Fibroblast of upper back skin (primary cell): ENCODE data around the gene USP20.
"Not testable (repeated sequence)": the region's sequence is repeated elsewhere in the genome, so short reads cannot be mapped to it uniquely, and the experiment has no call there.

Experiments used
- DNase-seq: peaks from one replicate; pipeline ENCODE4 v3.0.0-alpha.2; 2013

USP20 gene

DNA sequence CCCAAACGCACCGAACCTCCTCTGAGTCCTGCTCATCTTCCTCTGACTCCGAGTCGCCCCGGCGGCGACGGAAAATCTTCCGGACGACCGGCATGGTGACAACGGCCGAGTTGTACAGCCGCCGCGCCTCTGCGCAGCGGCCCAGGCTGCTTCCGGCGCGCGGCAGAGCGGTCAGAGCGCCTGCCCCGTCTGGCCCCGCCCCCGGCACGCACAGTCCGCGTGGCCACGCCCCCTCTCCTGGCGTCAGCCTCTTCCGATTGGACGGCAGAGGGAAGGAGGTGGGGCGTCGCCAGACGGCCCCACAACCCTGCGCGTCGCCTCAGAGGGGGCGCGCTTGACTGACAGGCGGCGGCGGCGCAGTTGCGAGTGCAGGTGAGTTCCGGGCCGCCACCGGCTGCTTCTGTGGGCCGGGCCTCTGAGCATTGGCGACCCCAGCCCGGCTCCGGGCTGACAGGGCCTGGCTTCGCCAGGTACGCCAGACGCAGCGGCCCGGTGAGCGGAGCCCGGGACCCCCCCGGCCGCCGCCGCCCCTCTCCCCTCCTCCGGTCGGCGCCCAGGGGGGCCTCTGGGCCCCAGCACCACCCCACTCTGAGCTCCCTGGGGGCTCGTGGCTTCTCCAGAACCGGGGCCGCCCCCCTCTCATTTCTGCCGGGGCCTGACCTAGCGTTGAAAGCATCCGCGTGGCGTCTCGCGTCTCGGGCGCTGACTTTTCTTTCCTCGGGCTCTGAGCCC lies at the start of gene USP20, which contains the start of gene C9orf78:
Gene USP20 (plus strand): TSS at position 331 of the 732 bp plus-strand sequence. CDS start 17,098 bp downstream, outside the sequence.
Gene C9orf78 (minus strand): TSS at position 148 of the 732 bp plus-strand sequence. CDS start 54 bp downstream, at position 94.
- peak; percentile 94 for DNase-seq

DNA sequence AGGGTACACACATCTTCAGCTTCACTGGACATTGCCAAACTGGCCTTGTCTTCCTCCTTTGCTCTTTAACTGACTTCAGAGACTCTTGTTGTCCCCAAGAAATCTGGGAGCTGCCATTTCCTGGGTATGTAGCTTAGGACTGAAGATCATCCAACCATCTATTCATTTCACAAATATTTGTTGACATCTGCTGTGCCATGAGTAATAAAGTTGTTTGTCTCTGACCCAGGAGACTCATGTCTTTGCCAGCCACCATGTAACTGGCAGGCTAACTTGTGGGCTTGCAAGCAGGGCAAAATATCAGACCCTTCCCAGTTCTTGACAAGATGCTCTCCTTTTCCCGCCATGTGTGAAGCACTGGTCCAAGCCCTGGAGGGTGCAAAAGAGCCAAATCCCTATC lies 49.4 kb upstream of the USP20 start:
- DNase-seq = no peak

DNA sequence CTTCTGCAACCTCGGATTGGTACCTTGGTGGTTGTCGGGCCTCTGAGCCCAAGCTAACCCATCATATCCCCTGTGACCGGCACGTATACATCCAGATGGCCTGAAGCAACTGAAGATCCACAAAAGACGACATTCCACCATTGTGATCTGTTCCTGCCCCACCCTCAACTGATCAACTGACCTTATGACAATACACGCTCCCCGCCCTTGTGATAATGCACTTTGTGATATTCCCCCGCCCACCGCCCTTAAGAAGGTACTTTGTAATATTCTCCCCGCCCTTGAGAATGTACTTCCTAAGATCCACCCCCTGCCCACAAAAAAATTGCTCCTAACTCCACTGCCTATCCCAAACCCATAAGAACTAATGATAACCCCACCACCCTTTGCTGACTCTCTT lies 48.8 kb upstream of the USP20 start:
- no peak for DNase-seq

DNA sequence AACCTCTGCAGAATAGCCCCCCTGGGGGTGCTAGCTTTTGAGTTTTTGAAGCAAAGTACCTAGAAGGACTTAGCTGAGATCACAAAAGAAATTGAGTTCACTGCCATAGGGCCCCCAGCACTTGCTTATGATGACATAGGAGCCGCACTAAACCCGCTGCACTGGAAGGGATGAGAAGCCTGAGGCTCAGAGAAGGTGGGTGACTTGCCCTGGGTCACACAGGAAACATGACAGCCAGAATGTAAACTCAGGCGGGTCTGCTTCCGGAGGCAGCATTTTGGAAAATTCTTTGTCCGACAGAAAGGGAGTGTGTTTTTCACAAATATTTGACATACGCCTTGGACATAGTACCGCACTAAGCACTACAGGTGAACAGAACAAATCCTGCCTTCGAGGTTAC lies 40.7 kb upstream of the USP20 start:
- DNase-seq = no peak

DNA sequence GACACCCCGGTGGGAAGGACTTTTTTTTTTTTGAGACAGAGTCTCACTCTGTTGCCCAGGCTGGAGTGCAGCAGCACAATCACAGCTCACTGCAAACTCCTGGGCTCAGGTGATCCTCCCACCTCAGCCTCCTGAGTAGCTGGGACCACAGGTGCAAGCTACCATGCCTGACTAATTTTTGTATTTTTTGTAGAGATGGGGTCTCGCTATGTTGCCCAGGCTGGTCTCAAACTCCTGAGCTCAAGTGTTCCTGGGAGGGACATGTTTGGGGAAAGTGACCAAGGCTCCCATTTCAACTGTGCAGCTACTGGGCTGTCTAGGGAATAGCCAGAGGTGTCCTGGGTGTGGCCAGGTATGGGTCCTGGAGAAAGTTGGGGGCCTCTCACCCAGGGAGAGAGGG lies 39.2 kb upstream of the USP20 start:
- not testable (repeated sequence) for DNase-seq

DNA sequence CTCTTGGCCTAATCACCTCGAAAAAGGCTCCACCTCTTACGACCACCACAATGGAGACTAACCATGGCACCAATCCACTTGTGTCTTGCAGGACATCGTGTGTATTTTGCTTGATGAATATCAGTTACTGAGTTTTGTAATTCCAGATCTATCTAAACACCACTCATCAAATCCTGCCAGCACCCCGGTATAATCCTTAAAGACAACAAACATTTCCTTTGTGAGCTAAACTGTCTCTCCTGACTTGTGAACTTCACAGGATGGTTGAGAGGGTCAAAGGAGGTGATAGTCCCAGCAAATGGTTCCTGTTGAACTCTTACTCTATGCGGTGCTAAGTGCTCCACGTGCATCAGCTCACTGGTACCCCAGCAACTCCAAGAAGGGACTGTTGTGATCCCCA lies 36.3 kb upstream of the USP20 start:
- no peak for DNase-seq

DNA sequence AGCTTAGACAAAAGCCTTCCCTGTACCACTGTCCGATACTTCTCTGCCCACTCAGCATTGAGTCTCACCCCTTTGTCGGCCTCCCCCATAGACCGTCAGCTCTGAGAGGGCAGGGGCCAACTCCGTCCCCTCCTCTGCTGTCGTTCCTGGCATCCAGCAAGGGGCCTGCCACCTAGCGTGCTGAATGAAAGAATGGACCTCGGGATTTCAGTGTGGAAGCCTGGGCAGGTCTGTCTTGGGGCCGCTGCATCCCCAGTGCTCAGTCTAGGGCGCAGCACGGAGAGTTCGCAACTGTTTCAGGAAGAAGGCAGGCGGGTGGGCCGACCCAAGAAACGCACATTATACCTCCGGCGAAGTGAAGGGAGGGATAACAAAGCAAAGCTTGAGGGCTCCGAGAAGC lies 33.8 kb upstream of the USP20 start:
- DNase-seq = no peak

DNA sequence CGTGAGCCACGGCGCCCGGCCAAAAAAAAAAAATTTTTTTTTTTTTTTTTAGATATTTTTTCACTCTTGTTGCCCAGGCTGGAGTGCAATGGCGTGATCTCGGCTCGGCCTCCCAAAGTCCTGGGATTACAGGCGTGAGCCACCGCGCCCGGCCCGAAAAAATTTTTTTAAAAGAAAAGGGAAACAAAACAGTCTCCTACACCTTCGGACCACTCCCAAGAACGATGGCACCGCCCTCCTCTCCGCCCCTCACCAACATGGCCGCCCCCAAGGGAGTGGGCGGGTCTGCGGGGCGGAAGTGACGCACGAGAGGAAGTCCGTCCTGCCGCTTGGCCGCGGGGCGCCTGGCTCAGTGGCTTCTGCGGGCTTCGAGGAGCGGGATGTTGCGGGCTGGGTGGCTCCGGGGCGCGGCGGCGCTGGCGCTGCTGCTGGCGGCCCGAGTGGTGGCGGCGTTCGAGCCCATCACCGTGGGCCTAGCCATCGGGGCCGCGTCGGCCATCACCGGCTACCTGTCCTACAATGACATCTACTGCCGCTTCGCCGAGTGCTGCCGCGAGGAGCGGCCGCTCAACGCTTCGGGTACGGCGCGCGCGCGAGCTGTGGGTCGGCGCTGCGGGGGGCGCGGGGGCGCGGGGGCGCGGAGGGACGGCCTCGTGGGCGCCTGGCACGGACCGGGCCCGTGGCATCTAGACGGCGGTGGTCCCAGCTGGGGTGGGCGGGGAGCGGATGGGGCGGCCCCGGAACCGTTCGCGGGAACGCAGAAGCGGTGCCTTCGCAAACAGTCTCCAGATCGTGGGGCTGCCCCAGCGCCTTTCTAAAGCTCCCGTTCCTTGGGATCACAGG lies 32.2 kb upstream of the USP20 start, which contains the start of gene TOR1B:
Gene TOR1B (plus strand): TSS at position 352 of the 843 bp plus-strand sequence. CDS start 29 bp downstream, at position 381.
- peak; percentile 94 for DNase-seq

DNA sequence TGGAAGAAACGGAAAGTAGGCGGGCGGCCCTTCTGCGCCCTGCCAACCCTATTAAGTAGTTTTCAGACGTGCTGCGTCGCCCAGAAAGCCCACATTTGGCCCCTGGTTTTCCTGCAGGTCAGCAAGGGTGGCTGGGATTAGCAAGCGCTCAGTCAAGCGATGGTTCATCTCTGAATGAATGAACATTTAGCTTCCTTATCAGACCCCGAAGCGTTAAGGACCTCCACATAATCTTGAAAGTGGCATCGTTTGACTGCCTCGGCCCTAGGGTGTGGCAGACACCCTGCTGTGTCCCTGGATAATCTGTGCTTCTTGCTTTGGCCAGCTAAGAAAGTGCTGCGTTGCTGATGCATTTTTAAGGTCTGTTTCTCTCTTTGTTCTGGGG lies 31.6 kb upstream of the USP20 start:
- DNase-seq = no peak

DNA sequence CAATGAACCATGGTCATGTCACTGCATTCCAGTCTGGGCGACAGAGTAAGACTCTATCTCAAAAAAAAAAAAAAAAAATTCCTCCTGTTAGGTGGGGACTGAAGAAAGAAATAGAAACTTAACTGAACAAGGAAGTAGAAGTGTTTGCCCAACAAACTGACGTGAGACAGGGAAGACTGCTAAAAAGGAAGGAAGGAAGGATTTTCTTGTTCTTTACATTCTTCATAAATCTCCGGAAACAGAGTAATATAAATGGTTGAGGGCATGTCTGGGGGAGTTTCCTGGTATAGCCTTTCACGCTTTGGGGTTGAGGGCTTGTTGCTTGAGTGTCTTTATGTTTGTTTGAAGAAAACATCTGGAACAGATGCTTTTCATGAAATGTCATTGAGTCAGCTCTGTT lies 29.2 kb upstream of the USP20 start:
- DNase-seq = no peak

DNA sequence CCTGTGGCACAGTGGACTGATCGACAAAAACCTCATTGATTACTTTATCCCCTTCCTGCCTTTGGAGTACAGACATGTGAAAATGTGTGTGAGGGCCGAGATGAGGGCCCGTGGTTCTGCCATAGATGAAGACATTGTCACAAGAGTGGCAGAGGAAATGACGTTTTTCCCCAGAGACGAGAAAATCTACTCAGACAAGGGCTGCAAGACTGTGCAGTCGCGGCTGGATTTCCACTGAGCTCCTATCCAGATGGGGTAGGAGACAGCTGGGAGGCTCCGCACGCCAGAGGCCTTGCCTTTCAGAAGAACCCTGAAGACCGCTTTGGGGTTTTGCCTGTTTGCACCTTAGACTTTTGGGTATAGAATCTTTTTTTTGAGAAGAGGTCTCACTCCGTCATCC lies 25.9 kb upstream of the USP20 start:
- DNase-seq = no peak

DNA sequence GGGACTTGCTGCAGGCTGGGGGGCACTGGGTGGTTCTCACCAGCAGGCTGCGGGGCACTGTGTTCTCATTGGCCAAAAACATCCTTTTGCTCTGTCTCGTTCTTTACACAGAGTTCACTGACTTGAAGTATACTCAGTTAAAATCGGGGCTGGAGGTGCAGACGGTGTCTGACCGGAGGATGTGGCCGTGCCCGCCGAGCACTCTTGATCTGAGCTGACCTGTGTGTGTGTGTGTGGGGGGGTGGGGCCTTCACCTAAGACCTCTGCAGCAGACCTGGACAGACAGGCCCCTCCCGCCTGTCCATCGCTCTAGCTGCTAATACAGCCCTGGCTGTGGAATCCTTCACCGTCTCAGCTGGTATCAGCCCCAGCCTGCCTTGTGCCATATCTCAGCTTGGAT lies 25.1 kb upstream of the USP20 start:
- DNase-seq = no peak

DNA sequence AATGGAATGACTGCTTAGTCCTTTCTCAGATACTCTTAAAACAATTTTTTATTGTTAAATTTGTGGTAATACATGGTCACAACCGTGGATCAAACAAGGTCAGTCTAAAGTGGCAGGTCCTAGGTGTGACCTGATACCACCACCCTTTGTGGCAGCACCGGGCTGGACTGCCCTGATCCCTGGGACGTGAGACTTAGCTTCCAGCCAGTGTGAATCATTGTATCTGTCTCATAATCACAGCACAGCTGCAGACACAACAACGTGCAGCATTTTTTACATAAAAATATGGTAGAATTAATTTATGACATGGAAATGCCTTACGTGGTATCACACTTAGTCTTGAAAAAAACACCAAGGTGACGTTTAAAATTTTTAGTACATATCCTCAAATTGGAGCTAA lies 24.5 kb upstream of the USP20 start:
- no peak for DNase-seq

DNA sequence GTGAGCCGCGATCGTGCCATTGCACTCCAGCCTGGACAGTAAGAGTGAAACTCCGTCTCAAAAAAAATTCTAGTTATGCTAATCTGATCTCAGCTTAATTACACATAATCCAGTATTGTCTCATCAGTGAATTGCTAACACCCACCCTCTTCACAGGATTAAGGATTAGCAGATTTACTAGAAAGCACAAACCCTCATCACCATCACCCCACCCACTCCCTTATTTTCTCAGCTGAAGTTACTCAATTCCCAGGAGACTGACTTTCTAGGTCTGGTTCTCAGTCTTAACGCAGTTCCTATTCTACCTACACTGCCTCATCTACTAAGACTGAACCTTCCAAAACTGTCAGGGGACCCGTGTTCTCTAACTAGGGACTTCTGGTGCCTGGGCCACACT lies 23.3 kb upstream of the USP20 start:
- no peak for DNase-seq

DNA sequence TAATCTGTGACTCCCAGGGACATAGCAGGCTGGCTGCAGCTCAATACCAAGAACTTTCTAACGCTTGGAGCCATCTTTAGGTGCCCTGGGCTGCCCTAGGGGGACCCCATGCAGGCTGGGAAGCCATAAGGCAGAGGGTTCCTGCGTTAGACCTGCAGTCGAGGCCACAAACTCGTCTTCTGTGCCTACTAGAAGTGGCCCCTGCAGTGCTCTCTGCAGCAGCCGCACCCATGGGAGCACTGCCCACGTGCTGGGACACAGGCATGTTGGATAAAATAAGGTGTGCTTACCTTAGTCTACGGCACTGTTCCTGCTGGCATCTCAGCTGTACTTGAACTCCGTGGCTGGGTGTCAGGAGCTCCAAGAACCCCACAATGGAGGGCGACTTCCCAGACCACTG lies 22.9 kb upstream of the USP20 start:
- no peak for DNase-seq

DNA sequence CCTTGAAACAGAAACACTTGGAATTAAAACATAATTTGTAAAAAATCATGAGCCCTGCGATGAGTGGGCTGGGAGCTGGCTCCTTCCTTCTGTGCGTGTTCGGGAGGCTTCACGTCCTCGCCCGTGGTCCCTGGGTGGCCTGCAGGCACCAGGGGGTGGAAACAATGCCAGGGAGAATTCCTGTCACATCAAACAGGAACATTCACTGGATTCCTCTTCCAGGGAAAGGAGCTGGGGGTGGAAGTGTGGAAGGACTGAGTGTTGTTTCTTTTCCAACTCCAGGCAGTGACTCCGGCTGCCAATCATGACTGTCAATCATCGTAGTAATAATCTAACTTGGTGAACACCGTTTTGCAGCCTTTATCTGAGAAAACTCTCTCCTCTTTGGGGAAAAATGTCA lies 21.6 kb upstream of the USP20 start:
- no peak for DNase-seq

DNA sequence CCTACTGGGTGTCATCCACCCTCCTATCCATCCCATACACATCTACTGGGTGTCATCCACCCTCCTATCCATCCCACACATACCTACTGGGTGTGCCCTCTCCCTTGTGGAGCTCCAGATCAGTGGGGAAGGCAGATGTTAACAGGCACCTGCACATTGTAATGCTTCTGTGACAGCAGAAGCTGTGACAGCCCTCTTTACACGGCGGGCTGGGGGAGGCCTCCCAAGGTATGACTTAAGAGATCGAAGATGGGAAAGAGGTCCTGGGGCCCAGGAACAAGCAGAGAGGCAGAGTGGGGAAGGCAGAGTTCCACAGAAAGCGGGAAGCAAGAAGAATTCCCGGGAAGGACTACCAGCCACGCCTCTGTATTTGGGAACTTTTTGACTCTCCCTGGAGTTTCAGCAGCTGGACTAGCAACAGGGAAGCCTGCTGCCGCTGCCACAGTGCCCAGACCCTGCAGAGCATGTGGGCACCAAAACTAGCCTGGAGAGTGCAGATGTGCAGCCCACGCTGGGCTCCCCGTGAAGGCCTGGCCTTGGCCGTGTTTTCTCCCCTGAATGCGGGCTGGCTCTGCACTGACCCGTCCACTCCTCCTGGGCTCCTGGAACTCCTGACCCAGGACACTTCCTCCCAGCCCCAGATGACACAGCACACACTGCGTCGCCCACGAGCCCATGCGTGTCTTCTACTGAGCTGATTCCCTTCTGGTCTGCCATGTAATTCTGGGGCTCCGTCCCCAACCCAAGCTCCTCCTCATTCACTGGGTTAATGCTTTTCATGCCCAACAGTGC lies 20.6 kb upstream of the USP20 start:
- no peak for DNase-seq

DNA sequence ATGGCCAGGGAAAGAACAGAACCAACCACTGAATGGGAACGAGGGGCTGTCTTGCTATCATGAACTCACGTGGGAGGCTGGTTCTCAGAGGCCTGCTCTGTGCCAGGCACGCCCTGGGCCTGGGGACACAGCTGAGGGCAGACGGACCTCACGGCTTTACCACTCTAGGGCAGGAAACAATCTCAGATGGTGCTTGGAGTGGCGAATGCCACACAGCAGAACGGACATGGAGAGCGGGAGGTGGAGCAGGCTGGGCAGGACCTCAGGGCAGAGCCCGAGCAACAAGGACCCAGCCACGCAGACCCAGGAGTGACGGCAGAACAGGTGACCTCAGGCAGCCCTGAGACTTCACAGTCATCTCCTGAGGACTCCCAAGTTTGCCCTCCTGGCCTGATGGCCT lies 20.0 kb upstream of the USP20 start:
- no peak for DNase-seq

DNA sequence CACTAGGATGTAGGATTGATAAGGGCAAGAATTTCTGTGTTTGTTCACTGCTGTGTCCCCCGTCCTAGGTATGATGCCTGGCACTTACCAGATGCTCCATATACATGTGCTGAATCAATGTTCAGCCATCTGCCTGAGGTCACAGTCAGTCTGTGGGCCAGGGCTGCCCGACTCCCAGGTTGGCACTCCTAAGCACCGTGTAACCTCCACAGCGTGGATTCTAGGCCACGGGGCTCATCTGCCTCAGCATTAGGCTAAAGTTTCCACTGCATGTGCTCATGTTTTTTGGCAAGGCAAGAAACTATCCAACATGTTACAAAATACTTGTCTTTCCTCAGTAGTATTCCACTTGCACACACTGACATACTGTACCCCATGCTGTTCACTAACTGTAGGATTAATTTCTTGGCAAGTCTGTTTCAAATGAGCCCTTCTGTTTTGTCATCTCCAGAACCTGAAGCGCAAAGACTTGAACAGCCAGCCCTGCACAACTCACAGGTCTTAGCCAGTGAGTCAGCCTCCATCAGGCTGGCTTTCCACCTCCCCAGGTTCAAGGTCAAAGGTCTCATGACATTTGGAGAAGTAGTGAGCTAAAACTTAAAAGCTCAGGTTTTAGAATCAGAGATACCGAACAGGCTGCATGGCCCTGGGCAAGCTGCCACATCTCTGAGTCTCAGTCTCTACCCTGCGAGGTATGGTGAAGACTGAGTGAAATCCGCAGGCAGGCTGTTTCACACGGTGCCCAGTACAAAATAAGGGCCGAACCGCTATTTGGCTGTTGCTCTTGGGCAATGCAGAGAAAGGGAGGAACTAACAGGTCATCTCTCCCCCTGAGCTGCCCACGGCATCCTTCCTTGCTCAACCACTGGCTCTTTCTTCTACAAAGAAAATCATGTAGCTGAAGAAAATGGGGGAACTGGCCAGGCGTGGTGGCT lies 18.5 kb upstream of the USP20 start:
- no peak for DNase-seq

DNA sequence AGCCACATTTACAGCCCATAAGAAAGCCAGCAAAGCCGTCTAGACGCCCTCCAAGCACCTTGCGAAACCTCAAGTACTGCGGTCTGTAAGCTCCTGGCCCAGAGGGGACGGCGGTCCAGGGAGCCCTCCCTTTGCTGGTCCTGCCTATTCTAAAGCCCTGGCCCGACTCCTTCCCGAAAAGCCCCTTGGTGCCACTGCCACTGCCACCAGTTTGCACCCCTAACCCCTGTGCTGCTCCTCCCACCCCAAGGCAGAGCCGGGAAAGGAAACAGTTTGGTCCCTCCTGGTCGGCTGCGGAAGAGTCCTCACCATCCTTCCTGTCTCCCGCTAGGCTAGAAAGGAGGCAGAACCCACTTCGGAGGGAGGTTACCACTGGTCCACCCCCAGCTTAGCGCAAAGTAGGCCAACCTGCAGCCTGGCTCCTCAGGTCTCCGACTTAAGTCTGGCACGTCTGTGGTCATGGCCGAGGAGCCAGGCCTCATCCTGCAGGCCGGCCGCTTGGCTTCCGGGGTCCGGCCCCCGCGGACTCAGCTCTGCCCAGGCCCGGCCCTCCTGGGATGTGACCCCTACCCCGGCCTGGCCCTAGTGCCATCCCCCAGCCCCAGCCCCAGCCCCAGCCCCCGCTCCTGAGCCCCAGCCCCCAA lies 12.2 kb upstream of the USP20 start:
- DNase-seq = no peak

DNA sequence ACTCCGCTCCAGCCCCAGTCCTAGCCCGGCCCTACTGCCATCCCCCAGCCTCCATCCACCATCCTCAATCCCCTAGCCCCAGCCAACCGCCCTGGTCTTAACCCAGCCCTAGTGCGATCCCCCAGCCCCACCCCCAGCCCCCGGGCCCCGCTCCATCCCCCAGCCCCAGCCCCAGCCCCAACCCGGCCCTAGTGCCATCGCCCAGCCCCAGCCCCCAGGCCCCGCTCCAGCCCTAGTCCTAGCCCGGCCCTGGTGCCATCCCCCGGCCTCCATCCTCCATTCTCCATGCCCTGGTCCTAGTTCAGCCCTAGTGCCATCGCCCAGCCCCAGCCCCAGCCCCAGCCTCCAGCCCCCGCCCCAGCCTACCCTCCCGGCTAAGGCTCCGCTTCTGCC lies 11.7 kb upstream of the USP20 start:
- DNase-seq = no peak
